WERI-Rb-1 (cell line): Measurements from ENCODE around the gene WBP1L.

ENCODE experiments used
- DNase-seq: peaks from one replicate; pipeline ENCODE4 v3.0.0-alpha.2; 2020
- H3K27ac ChIP-seq: fragments of 250-450 bp; sonication (Bioruptor Pico); 2 replicates; pipeline ENCODE4 v1.5.1; 2020; ENCODE audit warnings: mild to moderate bottlenecking, moderate library complexity
- H3K27me3 ChIP-seq: fragments of 250-450 bp; sonication (Bioruptor Pico); 2 replicates; pipeline ENCODE4 v1.5.1; 2021; ENCODE audit warnings: mild to moderate bottlenecking, low read depth, moderate library complexity; ENCODE audit not compliant: insufficient read depth, severe bottlenecking
- H3K36me3 ChIP-seq: fragments of 250-450 bp; sonication (Bioruptor Pico); 2 replicates; pipeline ENCODE4 v1.5.1; 2020; ENCODE audit warnings: mild to moderate bottlenecking, moderate library complexity
- H3K4me3 ChIP-seq: 2 replicates; pipeline ENCODE4 v1.5.1; 2011; ENCODE audit warnings: low read depth, mild to moderate bottlenecking, control low read depth, low read length
- H3K9me3 ChIP-seq: fragments of 250-450 bp; sonication (Bioruptor Pico); 2 replicates; pipeline ENCODE4 v1.5.1; 2021; ENCODE audit warnings: mild to moderate bottlenecking, moderate library complexity; ENCODE audit not compliant: severe bottlenecking
- CTCF ChIP-seq: IDR thresholded peaks from 2 replicates; pipeline ENCODE4 v1.5.1; 2011; ENCODE audit warnings: low read depth, mild to moderate bottlenecking, control low read depth, inconsistent platforms, low read length

WBP1L gene

GRCh38 chr10:102863660-102864059 lies 119.9 kb downstream of the WBP1L start:
- Histone ChIP-seq H3K36me3 (peaks cover 5% of the 10 kb centered on the region; the same call in 1 of the 2 replicates), H3K27ac (no peak overlapping the region), H3K4me3 (no peak overlapping the region), H3K27me3 (no peaks in the 10 kb centered on the region), H3K9me3 (no peaks in the 10 kb centered on the region)
- TF ChIP-seq CTCF, result no peak
- DNase-seq, result no peak

GRCh38 chr10:102865620-102866019 lies 121.9 kb downstream of the WBP1L start:
- H3K36me3 ChIP-seq, result peaks cover 5% of the 10 kb centered on the region
- no peak overlapping the region for H3K27ac ChIP-seq
- H3K27me3 ChIP-seq, result no peaks in the 10 kb centered on the region
- H3K4me3 ChIP-seq, result no peak overlapping the region
- TF ChIP-seq CTCF, result no peak
- no peaks in the 10 kb centered on the region for H3K9me3 ChIP-seq
- DNase-seq, result no peak
